GM21737 (cell line): ENCODE measurements around the gene HOOK1.
A peak's percentile ranks its signal among the peaks of the same experiment; 100 is the strongest.

ENCODE experiments used
- ATAC-seq: cut with Tn5 transposase; IDR thresholded peaks from one replicate; pipeline ENCODE4 v1.9.1; 2021; ENCODE audit warnings: mild to moderate bottlenecking, moderate library complexity; ENCODE audit not compliant: unreplicated experiment

The HOOK1 gene

DNA sequence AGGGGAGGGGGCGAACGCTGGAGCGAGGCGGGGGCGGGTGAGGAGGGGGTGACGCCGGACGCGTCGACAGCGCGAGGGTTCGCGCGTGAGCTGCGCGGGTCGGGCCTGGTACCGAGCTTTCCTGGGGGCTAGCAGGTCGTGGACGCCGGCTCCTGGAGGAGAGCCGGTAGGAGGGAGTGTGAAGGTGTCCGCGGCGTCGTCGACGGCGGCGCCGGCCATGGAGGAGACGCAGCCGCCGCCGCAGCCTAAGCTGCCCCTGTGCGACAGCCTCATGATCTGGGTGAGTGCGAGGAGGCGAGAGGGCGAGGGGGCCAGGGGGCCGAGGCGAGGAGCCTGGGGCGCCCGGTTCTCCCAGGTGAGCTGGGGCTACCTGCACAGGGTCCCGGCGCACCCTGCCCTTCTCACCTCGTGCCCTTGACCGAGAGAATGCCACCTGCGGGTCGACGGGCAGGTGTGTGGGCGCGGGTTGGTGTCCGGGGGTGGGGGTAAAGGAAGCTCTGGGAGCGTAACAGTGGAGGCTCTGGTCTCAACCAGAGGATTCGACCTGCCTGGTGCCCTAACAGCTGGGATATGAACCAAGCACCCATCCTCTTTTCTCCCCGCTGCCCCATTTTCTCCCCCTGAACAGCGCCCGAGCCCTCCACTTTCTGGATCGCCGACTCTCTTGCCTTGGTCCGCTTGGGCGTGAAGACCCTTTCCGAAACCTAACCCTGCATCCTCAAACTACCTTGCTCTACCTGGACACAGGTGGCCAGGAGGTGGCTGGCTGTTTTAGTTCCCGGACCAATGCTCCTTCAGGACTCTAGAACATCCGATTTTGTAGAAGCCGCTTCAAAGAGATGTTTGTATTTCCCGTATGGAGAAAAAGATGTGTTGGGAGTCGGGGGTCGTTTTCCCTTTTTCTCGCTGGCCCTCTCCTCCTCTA lies at the start of gene HOOK1:
HOOK1 (plus strand) TSS at position 49 of the 925 bp plus-strand sequence; CDS start at position 218, 169 bp downstream.
- ATAC-seq = peak; percentile 8

DNA sequence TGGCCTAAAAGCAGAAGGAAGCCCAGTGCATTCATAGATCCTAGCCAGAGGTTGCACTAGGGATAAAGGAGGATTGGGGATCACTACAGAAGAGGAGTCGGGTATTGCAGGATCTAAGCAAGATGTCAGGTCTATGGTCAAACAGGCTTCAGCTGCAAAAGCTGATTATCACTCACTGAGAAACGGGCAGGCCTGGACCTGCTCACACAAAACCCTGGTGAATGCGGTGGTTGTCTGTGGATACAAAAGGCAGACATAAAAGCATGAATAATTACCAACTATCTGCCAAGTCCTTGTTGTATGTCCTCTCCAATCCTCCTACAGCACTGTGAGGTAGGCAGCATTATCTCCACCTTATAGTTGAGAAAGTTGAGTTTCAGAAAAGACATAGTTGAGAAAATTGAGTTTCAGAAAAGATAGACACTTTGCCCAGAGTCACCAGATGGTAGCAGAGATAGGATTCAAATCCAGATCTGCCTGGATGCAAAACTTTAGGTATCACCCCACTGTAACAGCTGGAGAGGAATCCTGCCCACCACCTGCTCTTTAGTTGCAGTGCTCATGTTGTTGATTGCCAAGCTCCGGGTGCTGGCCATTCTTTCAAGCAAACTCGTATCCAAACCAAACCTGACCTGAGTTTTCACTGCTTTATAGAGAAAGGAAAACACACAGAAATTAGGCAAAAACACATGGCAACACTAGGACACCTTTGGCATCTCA lies 49.6 kb upstream of the HOOK1 start:
- ATAC-seq = no peak

DNA sequence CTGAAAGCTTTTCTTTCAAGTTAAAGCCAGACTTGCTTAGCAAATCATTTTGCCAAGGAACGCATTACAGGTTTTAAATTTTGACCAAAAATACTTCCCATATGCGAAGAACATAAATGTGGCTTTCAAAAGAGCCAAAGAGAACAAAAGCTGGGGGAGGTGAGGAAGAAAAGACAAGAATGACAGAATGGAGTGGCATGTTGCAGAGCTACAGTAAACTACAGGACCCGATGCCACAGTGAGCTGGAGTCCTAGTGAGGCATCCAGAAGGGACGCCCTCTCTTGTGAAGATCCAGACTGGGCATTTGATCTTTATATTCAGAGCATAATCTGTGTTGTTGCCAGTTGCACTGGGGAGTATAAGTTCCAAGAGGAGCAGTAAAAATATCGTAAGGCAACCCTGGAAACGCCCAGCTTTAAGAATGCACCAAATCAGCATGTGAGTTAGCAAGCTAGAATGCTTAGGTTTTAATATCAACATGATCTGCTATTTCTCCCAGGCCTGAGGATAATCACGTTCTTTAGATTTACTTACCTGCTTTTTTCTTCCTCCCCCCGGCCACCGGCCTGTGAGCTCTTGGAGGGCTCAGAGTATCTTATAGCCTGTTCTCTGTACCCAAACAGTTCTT lies 48.4 kb upstream of the HOOK1 start:
- no peak for ATAC-seq

DNA sequence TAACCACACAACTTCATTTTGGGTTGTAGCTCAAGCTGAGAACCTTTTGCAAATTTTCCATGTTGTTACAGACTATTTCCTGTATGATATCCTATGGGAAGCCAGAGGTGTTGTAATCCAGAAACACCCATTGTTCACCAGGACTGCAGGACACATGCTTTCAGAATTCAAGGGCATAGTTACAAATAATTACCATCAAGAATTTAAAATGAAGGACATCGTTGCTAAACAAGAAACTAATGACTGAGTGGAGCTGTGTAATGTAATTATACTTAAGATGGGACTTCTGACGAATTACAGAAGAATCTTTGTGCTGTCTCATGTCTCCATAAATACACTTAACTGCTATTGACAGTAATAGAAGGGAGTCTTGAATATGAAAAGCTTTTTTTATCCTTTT lies 47.6 kb upstream of the HOOK1 start:
- ATAC-seq = no peak

DNA sequence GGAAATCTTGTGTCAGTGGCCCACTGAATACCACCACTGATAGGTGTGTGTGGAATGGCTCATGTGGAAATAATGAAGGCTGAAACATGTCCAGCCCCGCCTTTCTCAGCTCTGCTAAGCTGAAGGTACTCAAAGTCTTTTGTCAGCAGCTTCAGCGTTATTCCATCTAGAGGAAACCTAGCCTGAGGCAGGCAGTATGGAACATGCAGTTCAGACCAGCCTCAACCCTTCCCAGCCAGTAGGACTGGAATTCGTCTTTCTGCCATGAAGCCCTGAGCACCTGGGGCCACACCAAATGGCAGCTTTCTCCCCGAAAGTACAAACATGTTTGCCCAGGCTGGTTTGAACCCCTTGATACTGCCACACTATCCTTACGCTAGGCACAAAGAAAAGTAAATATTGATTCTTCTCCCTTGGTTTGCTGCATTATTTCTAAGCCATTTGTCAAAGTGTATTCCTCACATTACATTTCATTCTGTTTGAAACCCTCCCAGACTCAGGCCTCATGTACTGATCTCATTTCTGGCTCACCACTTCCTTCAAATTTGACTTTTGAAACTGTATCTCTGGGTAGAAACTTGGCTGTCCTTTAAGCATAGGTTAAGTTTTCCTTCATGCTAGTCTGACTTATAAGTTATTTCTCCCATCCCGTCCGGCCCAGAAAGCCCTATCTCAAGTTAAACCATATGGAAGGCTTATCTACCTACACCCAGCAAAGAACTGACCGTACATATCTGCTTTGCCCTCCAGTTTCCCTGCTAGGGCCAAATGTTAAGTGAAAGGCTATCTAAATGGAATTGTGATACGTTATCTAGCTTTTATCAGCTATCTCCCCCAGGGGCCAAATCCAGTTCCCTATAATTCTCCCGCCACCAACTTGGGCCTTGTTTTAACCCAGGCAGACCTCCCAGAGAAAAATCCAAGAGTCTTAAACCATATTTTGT lies 45.7 kb upstream of the HOOK1 start:
- no peak for ATAC-seq

DNA sequence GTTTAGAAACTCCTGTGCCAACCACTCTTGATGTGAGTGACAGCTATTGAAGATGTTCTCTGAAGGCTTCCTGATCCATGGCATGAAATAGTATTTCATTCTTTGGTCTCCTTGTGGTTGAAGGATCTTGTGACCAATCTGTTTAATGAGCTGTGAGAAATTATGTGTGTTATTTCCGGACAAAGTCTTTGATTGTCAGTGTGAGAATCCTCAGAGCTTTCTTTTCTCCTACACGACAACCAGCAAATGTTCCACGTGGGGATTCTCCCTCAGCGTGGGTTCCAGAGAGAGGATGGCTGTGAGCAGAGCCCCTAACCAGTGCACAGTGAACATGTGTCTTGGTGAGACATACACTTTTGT lies 45.0 kb upstream of the HOOK1 start:
- no peak for ATAC-seq

DNA sequence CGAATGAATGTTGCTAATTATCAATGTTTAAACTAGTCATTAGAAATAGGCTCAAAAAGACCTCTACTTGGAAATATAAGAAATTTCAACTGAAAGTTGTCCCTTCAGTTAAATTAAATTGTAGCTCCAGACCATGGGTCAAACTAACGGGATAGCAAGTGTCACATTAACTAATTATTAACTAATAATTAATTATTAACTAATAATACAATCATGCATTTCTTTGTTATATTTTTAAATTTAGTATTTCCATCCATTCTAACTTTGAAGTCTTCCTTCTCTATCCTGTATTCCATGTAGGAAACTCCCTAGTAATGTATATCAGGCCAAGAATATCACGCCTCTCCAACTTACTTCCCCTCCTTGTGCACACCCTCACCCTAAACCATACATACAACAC lies 43.4 kb upstream of the HOOK1 start:
- ATAC-seq = no peak

DNA sequence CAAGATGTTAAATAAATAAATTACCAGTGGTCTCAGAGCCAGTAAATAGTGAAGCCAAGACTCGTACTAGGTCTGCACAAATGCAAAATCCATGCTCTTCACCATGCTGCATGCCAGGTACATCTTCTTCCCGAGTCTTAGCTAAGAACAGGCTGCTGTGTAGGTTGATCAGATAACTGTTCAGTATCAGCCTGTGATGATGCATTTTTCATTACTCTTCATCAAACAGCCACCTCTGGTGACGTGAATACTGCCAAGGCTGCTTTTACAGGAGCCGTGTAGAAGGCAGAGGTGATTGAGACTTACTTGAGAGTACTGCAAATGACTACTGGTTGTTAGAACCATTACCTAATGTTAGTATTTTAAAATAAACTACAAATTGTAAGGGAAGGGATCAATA lies 39.3 kb upstream of the HOOK1 start:
- ATAC-seq = no peak

DNA sequence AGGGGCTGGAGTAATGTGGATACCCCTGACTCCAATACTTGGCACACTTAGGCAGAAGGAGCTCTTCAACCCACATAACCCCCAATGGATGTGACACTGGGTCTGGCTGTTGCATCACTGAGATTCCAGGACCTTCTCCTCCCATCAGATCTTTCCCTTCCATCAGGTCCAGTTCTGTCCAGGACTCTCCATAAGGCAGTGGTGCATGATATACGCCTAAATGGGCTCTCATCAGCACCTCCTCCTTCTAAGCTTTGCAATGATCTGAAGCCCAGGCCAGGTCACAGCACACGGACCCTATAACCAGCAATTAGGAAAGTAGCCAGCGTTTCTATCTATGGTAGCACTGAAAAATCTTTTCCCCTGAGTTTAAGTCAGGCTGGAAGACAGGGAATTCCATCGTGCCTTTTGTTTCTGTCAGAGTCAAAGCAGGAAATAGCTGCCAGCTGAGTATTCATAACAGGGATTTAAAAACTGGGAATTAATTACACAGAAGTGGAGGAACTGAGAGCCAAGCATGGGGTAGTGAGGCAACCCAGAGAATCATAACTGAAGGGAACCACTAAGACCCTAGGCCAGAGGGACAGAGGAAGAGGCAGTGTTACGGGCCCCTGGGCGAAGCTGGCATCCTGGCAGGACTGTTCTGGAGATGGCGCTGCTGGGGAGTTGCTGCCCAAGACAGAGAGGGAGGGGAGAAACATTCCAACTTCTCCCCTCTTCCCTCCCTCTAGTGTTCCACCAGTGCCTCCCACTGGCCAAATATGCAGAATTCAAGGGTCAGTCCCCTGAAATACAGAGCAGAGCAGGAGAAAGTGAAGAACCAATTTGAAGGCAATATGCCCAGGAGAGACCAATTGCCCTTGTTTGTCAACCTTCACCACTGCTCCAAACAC lies 37.5 kb upstream of the HOOK1 start:
- ATAC-seq = no peak

DNA sequence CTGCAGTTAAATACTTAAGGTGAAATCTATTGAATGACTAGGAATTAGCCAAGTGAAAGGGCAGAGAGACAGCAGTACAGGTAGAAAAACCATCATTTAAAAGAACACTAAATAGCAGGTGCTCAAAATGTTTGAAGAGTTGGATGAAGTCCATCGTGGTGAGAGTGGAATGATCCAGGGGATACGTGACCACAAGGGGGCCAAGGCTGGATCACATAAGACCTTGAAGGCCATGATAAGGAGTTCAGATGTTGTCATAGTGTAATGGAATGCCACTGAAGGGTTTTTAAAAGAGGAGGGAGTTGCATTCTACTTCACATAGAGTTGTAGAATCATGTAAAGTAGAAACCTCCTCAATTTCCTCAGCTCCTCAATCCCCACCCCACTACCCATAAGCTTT lies 34.8 kb upstream of the HOOK1 start:
- ATAC-seq = no peak

DNA sequence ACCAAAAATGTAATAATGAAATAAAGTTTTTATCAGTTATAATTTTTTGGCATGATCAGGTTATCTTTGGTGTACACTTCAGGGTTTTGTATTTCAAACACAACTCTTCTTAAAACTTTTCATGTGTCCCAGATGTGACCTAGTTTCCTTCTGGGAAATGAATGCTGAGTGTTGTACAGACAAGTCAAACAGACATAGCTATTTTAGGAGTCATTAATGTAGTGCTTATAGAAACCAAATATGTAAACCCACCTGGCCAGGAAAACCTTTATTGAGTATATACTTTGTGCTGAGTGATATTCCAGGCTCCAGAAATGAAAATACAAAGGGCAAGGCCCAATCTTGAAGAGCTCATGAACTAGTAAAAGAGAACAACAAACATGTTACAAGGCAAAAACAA lies 25.9 kb upstream of the HOOK1 start:
- ATAC-seq = no peak

DNA sequence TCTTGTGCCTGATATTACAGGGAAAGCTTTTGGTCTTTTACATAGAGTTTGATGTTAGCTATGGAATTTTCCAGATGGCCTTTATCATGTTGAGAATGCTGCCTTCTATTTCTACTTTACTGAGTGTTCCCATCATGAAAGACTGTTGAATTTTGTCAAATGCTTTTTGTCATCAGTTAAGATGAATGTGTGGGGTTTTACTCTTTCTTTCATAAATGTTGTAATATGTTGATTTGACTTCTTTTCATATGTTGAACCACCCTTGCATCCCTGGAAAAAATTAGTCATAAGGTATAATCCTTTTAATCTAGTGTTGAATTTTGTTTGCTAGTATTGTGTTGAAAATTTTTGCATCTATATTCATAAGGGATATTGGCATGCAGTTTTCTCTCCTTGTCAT lies 16.1 kb upstream of the HOOK1 start:
- ATAC-seq = no peak

DNA sequence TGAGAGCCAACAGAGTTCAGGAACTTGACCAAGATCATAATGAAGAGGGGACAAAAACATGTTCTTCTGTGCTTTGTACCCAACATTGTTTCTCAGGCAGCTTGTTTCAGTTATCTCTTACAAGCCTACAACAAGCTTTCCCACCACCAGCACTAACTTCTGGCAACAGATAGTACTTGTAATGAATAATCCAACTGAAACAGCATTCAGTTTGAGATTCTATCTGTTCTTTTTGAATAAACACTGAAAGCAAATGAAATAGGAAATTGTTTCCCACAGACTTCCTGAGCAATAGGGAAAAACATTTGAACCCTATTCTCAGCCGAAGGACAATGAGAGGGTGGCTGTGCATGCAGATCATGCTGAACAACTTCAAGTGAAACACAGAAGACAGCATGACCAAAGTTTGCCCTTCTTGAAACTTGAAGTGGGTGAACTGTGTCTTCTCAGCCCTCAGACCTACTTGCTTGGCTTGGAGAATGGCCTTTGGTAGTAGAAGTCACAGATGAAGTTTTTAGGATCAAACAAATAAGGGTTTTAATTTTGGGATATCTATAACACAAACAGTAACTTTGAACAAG lies 11.2 kb upstream of the HOOK1 start:
- ATAC-seq = no peak

DNA sequence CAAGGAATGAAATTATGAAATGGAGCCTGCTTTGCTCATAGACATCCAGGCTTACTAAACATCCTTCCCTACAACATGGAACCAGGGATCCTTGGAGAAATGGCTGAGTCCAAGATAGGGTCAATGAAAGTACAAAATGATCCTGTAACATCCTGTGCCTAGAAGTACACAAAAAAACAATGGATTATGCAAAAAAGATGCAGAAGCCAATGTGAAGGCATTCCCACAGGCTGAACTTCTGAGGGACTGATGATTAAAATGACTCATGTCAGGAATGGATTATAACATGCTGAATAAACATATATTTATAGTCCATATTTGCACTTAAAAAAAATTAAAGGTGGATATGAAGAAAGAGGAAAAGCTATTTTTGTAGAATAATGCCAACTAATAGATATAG lies 10.4 kb upstream of the HOOK1 start:
- ATAC-seq = no peak

DNA sequence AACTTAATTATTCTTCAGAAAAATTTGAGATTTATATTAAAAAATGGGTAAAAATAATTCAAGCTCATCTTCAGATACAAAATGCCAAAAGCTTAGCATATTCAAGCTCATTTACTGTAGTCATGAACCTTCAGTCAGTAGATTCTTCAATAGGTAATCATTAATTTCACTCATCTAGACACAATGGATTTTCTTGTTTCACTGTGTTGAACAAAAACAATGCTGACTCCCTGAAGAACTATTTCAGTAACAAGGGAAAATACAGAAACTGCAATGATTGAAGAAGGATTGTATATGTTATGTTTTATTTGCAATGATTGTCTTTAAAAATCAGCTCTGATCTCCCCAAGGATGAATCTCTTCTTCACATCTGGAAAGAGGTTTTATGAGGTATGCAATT lies 9.2 kb upstream of the HOOK1 start:
- no peak for ATAC-seq

DNA sequence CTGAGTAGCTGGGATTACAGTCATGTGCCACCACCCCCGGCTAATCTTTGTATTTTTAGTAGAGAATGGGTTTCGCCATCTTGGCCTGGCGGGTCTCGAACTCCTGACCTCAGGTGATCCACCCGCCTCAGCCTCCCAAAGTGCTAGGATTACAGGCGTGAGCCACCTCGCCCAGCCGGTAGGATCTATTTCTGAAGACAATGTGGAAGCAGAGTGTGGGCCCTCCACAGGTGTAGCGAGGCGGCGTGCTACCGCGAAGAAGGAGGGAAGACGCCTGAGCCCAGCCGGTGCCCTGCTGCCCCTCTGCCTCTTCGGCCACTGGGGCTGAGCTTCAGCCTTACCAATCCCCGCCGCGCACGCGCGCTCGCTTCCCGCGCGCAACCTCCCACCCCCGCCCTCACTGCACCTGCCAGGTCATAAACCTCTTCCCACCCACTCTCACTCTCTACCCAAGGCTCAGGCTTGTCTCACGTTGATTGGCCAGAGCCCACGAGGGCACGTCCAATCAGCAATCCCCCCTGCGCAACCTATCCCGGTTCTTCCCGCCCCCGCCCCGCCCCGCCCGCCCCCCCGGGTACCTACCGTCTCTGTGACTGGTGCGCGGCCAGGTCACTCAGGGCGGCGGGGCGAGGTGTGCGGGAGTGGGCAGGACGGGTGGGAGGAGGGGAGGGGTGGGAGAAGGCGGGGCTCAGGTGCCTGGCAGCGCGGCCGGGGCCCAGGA lies 409 bp upstream of the HOOK1 start:
- peak; percentile 98 for ATAC-seq

DNA sequence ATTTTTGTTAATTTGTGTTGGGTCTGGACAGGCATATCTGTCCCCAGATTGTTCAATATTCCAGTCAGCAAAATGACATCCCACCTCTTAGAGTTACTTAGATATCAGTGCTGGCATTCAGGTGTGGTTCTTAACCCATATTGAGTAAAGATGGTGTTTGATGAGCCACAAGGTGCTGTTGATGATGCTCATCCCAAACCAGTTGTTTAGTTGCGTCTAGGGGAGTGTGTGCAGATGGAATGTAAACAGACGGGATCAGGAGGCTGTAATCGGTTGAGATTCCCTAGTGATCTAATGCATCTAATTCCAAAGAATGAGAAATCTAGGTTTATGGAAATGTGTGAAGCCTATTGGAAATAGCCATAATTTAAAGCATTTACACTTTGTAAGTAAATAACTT lies 1.1 kb downstream of the HOOK1 start:
- ATAC-seq = no peak

DNA sequence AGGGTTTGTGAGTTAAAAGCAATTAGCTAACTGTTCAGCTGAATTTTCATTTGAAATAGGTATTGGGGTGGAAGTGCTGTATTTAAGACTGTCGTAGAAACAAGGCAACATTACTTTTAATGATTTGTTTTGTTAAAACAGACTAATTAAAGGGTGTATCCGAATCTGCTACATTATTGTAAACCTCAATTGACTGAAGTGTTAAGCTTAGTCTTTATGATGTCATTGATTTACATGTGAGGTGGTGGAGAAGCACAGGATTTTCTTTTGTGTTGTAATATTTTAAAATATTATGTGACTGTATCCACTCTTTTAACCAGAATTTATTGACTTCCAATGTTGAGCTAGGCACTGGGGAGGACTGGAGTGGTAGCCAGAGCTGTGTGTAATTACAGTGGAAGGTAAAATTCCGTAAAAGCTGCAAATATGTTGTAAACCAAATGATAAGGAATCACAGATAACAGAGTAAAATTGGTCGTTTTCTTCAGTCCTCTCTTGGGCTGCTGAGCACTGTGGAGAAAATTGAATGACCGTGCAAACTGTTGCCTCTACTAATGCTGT lies 1.6 kb downstream of the HOOK1 start:
- no peak for ATAC-seq
